GM23338 (cell line): Measurements from ENCODE around the gene SLC9A9. TPM values are rescaled to one million over a fixed set of nuclear protein-coding genes. Genes with fewer than 3 reads are reported as not detected.

ENCODE experiments used
- ATAC-seq: fragments of 200-7000 bp; cut with Tn5 transposase; 3 replicates; pipeline ENCODE4 v1.9.1; 2020
- DNase-seq: peaks from one replicate; pipeline ENCODE4 v3.0.0-alpha.2; 2015; ENCODE audit warnings: low spot score
- H2AFZ ChIP-seq: fragments of 200-600 bp; sonication (generic); 2 replicates; pipeline ENCODE4 v1.8.0; 2016; ENCODE audit warnings: antibody characterized with exemption, mild to moderate bottlenecking, moderate library complexity
- H3F3A ChIP-seq: fragments of 200-600 bp; sonication (generic); replicated peaks from 2 replicates; pipeline ENCODE4 v1.8.0; 2017; ENCODE audit warnings: antibody characterized with exemption, mixed run types, low read depth
- H3K27ac ChIP-seq: fragments of 200-600 bp; sonication (generic); 2 replicates; pipeline ENCODE4 v1.6.1; 2016; ENCODE audit warnings: low read depth
- H3K27me3 ChIP-seq: fragments of 200-600 bp; sonication (generic); 2 replicates; pipeline ENCODE4 v1.8.0; 2016; ENCODE audit warnings: mild to moderate bottlenecking, mixed run types, moderate library complexity; ENCODE audit not compliant: insufficient read depth
- H3K36me3 ChIP-seq: fragments of 200-600 bp; sonication (generic); 2 replicates; pipeline ENCODE4 v1.8.0; 2016; ENCODE audit warnings: mild to moderate bottlenecking; ENCODE audit not compliant: insufficient read depth
- H3K4me1 ChIP-seq: fragments of 200-600 bp; sonication (generic); 2 replicates; pipeline ENCODE4 v1.8.0; 2016; ENCODE audit warnings: mild to moderate bottlenecking, moderate library complexity; ENCODE audit not compliant: insufficient read depth
- H3K4me2 ChIP-seq: fragments of 200-600 bp; sonication (generic); 2 replicates; pipeline ENCODE4 v1.7.1; 2017; ENCODE audit warnings: mixed run types
- H3K4me3 ChIP-seq: fragments of 200-600 bp; sonication (generic); 2 replicates; pipeline ENCODE4 v1.6.1; 2016; ENCODE audit warnings: mixed run types
- H3K79me2 ChIP-seq: fragments of 200-600 bp; sonication (generic); replicated peaks from 2 replicates; pipeline ENCODE4 v1.8.0; 2017; ENCODE audit warnings: mild to moderate bottlenecking; ENCODE audit not compliant: insufficient read depth
- H3K9me2 ChIP-seq: fragments of 200-600 bp; sonication (generic); 2 replicates; pipeline ENCODE4 v1.8.0; 2017; ENCODE audit not compliant: insufficient read depth
- H4K20me1 ChIP-seq: fragments of 200-600 bp; sonication (generic); replicated peaks from 2 replicates; pipeline ENCODE4 v1.8.0; 2017; ENCODE audit warnings: mild to moderate bottlenecking; ENCODE audit not compliant: insufficient read depth
- H3K27ac Mint-ChIP-seq: 2 replicates; pipeline ENCODE4 v1.8.0; 2020; ENCODE audit warnings: inconsistent platforms, mild to moderate bottlenecking, moderate library complexity, mixed read lengths
- H3K27me3 Mint-ChIP-seq: 3 replicates; pipeline ENCODE4 v1.8.0; 2022; ENCODE audit warnings: low read depth, mild to moderate bottlenecking, moderate library complexity, mixed read lengths, inconsistent platforms; ENCODE audit not compliant: insufficient read depth, poor library complexity
- H3K36me3 Mint-ChIP-seq: 3 replicates; pipeline ENCODE4 v1.8.0; 2021; ENCODE audit warnings: low read depth, mild to moderate bottlenecking, inconsistent platforms, moderate library complexity, mixed read lengths
- H3K4me1 Mint-ChIP-seq: 3 replicates; pipeline ENCODE4 v1.8.0; 2020; ENCODE audit warnings: mild to moderate bottlenecking, inconsistent platforms, mixed read lengths
- H3K4me3 Mint-ChIP-seq: 3 replicates; pipeline ENCODE4 v1.8.0; 2021; ENCODE audit warnings: moderate library complexity, mild to moderate bottlenecking, inconsistent platforms, mixed read lengths
- H3K9me3 Mint-ChIP-seq: 3 replicates; pipeline ENCODE4 v1.8.0; 2020; ENCODE audit warnings: moderate library complexity, mild to moderate bottlenecking, inconsistent platforms, mixed read lengths
- CREB1 ChIP-seq: fragments of 250-450 bp; sonication (Bioruptor Pico); IDR thresholded peaks from 2 replicates; pipeline ENCODE4 v1.5.0; 2020; ENCODE audit warnings: low read depth, mild to moderate bottlenecking, moderate library complexity
- CTCF ChIP-seq, 2 experiments: fragments of 200-600 bp in 1 of 2; sonication (generic) in 1 of 2; conservative IDR thresholded peaks; 2 replicates each; pipeline versions ENCODE4 v1.5.1 to v1.6.1; 2016 to 2017; ENCODE audit warnings: antibody characterized with exemption in 2 of 2, low read depth in 2 of 2, mild to moderate bottlenecking in 2 of 2, moderate library complexity in 1 of 2
- ETS1 ChIP-seq: IDR thresholded peaks from 2 replicates; pipeline ENCODE4 v1.6.1; 2016; ENCODE audit warnings: antibody characterized with exemption
- EZH2 ChIP-seq: fragments of 200-600 bp; sonication (generic); IDR thresholded peaks from one replicate; pipeline ENCODE4 v1.8.0; 2017; ENCODE audit warnings: antibody characterized with exemption, mild to moderate bottlenecking, low read depth; ENCODE audit not compliant: unreplicated experiment
- EZH2phosphoT487 ChIP-seq: fragments of 200-600 bp; sonication (generic); IDR thresholded peaks from one replicate; pipeline ENCODE4 v1.8.1; 2018; ENCODE audit warnings: antibody characterized with exemption; ENCODE audit not compliant: unreplicated experiment
- JUNB ChIP-seq: IDR thresholded peaks from one replicate; pipeline ENCODE4 v1.6.1; 2016; ENCODE audit warnings: antibody characterized with exemption; ENCODE audit not compliant: unreplicated experiment
- NANOG ChIP-seq: IDR thresholded peaks from 2 replicates; pipeline ENCODE4 v1.6.1; 2016; ENCODE audit warnings: antibody characterized with exemption, borderline replicate concordance
- POLR2AphosphoS5 ChIP-seq: IDR thresholded peaks from 2 replicates; pipeline ENCODE4 v1.6.1; 2016; ENCODE audit warnings: antibody characterized with exemption, low read depth
- REST ChIP-seq: IDR thresholded peaks from one replicate; pipeline ENCODE4 v1.6.1; 2018; ENCODE audit warnings: antibody characterized with exemption; ENCODE audit not compliant: unreplicated experiment
- STAT1 ChIP-seq: IDR thresholded peaks from one replicate; pipeline ENCODE4 v1.6.1; 2016; ENCODE audit warnings: antibody characterized with exemption; ENCODE audit not compliant: unreplicated experiment
- ZNF114 ChIP-seq: fragments of 250-450 bp; sonication (Bioruptor Pico); IDR thresholded peaks from 2 replicates; pipeline ENCODE4 v1.5.0; 2020; ENCODE audit warnings: mild to moderate bottlenecking, moderate library complexity
- ZNF331 ChIP-seq: fragments of 250-450 bp; sonication (Bioruptor Pico); IDR thresholded peaks from 2 replicates; pipeline ENCODE4 v1.5.0; 2020; ENCODE audit warnings: low read depth, mild to moderate bottlenecking, moderate library complexity
- ZNF462 ChIP-seq: fragments of 250-450 bp; sonication (Bioruptor Pico); IDR thresholded peaks from 2 replicates; pipeline ENCODE4 v1.5.0; 2020; ENCODE audit warnings: mild to moderate bottlenecking, moderate library complexity
- polyA plus RNA-seq: library from polyadenylated mRNA; unstranded; fragments of >200 nt; fragmentation: Nextera tagmentation; extraction: Ambion mirVana; gene quantifications from 2 replicates; pipeline ENCODE4 v1.2.1, GENCODE V29; 2016
- total RNA-seq: library from RNA; depleted of rRNA; stranded (reverse); fragments of >200 nt; shearing (Covaris generic); gene quantifications from 2 replicates; pipeline ENCODE4 v1.2.3, GENCODE V29; 2014

SLC9A9 gene
- total and polyA plus RNA-seq, 2 experiments from 2014 or later = 1.3 to 1.6 TPM

GRCh38 chr3:143770391-143770790 is 77.9 kb downstream of the SLC9A9 start:
- no peak overlapping the region for H3K4me3 Mint-ChIP-seq
- Histone ChIP-seq H3K9me2 (no peaks in the 10 kb centered on the region), H3F3A (no peaks in the 10 kb centered on the region), H3K27ac (no peak overlapping the region), H3K36me3 (no peaks in the 10 kb centered on the region), H3K4me3 (no peak overlapping the region), H3K4me2 (no peak overlapping the region), H3K79me2 (no peaks in the 10 kb centered on the region), H3K27me3 (no peaks in the 10 kb centered on the region), H3K4me1 (no peaks in the 10 kb centered on the region), H2AFZ (no peak overlapping the region), H4K20me1 (no peaks in the 10 kb centered on the region)
- H3K9me3 Mint-ChIP-seq = no peaks in the 10 kb centered on the region
- peaks cover 2% of the 10 kb centered on the region for H3K27me3 Mint-ChIP-seq
- ATAC-seq = no peak
- H3K4me1 Mint-ChIP-seq = no peaks in the 10 kb centered on the region
- TF ChIP-seq ZNF331 (CRISPR knock-in tag) (no peak), ETS1 (no peak), EZH2phosphoT487 (no peak), ZNF114 (CRISPR knock-in tag) (no peak), REST (no peak), JUNB (no peak), EZH2 (no peak), CTCF (conservative IDR thresholded peaks at IDR 0.05; ENCODE audit: low read depth in 2 of 2) (no peak), ZNF462 (CRISPR knock-in tag) (no peak), POLR2AphosphoS5 (no peak), NANOG (no peak), CREB1 (CRISPR knock-in tag) (no peak), STAT1 (no peak)
- no peak overlapping the region for H3K27ac Mint-ChIP-seq
- no peaks in the 10 kb centered on the region for H3K36me3 Mint-ChIP-seq
- no peak for DNase-seq
